Left ventricle myocardium inferior (tissue), 1 donor: ENCODE measurements around the gene PTPRG. TPM values are rescaled to one million over a fixed set of nuclear protein-coding genes. Genes with fewer than 3 reads are reported as not detected.

ENCODE experiments used
- DNase-seq: peaks from one replicate; pipeline ENCODE4 v3.0.0-alpha.2; 2020
- H3K27ac ChIP-seq: fragments of 200-600 bp; replicated peaks from 2 replicates; pipeline ENCODE4 v1.8.0; 2021
- H3K27me3 ChIP-seq: fragments of 200-600 bp; 2 replicates; pipeline ENCODE4 v1.8.0; 2021; ENCODE audit warnings: low read depth
- H3K36me3 ChIP-seq: fragments of 200-600 bp; 2 replicates; pipeline ENCODE4 v1.8.0; 2021
- H3K4me1 ChIP-seq: fragments of 200-600 bp; 2 replicates; pipeline ENCODE4 v1.8.0; 2021
- H3K4me3 ChIP-seq: fragments of 200-600 bp; 2 replicates; pipeline ENCODE4 v1.8.0; 2021; ENCODE audit warnings: mild to moderate bottlenecking, moderate library complexity
- H3K9me3 ChIP-seq: fragments of 200-600 bp; replicated peaks from 2 replicates; pipeline ENCODE4 v1.8.0; 2021
- intact Hi-C: fragments of 100-400 bp; cut with micrococcal nuclease; formaldehyde crosslinking; loops from one replicate; pipeline ENCODE4 v1.11.0; 2022
- total RNA-seq: library from RNA; stranded (reverse); fragmentation: NEBNext Ultra II Directional; extraction: Animal tissue kit (Norgen Biotek cat#: 25700); gene quantifications from one replicate; pipeline ENCODE4 v1.2.1, GENCODE V29; 2021
- TF ChIP-seq, protein P1 (sequence below): fragments of 200-600 bp; IDR thresholded peaks from 2 replicates; pipeline ENCODE4 v1.8.0; 2021; ENCODE audit warnings: antibody characterized with exemption, mild to moderate bottlenecking, borderline replicate concordance
- donor health status: DM: no; HTN: yes; CAD: no; lungs with severe emphysema.

The PTPRG gene
- total RNA-seq, 1 donor from 2014 or later: 29.6 TPM

DNA sequence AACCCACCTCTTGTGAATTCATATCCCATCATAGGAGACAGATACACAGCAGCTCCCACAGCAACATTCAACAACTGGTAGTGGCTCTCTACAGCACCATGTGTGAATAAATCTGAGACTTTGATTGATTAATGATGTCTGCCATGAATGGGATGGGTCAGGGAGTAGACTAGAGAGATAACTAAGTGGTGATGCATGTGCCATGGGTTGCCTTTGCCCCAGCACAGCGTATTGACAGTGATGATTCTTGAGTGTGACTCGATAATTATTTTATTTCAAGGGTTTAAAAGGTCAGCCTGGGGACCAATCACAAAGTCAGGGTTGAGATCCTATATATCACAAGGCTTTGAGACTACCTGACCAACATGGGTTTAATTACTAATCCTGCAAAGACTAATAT is 295.9 kb downstream of the PTPRG start:
- intact Hi-C loops: loop anchor here (5.0 to 10.0 kb wide), 2 partner anchors 292 to 330 kb away; partner anchors contain the start of gene PTPRG
- TF ChIP-seq, protein P1, sequence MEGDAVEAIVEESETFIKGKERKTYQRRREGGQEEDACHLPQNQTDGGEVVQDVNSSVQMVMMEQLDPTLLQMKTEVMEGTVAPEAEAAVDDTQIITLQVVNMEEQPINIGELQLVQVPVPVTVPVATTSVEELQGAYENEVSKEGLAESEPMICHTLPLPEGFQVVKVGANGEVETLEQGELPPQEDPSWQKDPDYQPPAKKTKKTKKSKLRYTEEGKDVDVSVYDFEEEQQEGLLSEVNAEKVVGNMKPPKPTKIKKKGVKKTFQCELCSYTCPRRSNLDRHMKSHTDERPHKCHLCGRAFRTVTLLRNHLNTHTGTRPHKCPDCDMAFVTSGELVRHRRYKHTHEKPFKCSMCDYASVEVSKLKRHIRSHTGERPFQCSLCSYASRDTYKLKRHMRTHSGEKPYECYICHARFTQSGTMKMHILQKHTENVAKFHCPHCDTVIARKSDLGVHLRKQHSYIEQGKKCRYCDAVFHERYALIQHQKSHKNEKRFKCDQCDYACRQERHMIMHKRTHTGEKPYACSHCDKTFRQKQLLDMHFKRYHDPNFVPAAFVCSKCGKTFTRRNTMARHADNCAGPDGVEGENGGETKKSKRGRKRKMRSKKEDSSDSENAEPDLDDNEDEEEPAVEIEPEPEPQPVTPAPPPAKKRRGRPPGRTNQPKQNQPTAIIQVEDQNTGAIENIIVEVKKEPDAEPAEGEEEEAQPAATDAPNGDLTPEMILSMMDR: no peak
- no peak for DNase-seq
- Histone ChIP-seq H3K27ac (no peak overlapping the region), H3K9me3 (peaks cover 5% of the 10 kb centered on the region), H3K27me3 (no peaks in the 10 kb centered on the region), H3K4me1 (peaks cover 76% of the 10 kb centered on the region), H3K36me3 (no peaks in the 10 kb centered on the region), H3K4me3 (no peak overlapping the region)

DNA sequence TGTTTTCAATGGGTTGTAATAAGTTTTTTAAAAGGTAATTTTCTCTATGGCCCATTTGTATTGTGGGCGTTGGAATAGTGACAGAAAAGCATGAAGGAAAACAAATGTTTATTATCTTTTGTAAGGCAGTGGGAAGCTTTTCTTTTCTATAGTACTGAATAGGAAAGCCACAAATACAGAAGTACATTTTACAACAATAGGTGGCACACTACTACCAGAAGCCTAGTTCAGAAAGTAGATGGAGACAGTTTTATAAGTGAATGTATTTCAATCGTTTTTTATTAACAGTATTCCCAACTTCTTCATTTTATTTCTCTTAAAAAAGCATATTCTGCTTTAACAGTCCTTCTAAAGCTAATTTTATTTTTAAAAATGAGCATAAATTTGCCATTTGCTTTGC is 296.7 kb downstream of the PTPRG start:
- intact Hi-C loops: loop anchor here (5.0 to 10.0 kb wide), 2 partner anchors 293 to 329 kb away; partner anchors contain the start of gene PTPRG
- Histone ChIP-seq H3K36me3 (no peaks in the 10 kb centered on the region), H3K27ac (no peak overlapping the region), H3K4me3 (no peak overlapping the region), H3K27me3 (no peaks in the 10 kb centered on the region), H3K9me3 (peaks cover 5% of the 10 kb centered on the region), H3K4me1 (peaks cover 77% of the 10 kb centered on the region)
- TF ChIP-seq, protein P1: peak; percentile 76
- no peak for DNase-seq

DNA sequence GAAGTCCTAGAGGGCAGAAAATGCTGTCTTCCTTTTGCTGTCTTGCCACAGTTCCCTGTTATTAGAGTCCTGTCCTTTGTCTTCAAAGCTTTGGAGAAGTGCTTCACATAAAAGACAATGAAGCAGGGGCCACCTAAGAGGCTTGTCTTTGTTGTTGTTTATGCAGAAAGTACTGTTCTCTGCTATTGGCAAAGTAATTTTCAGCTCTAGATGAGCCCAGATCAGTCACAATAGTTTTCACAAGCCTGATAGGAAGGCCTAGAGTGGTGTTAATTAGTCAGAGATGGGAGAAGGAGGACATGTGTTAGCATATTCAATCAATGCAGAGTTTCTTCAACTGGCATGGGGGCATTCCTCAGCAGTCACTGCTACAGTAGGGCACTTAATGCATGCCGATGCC is 300.0 kb downstream of the PTPRG start:
- Histone ChIP-seq H3K9me3 (peaks cover 5% of the 10 kb centered on the region), H3K27me3 (no peaks in the 10 kb centered on the region), H3K4me1 (peaks cover 77% of the 10 kb centered on the region), H3K4me3 (no peak overlapping the region), H3K27ac (no peak overlapping the region), H3K36me3 (no peaks in the 10 kb centered on the region)
- TF ChIP-seq, protein P1: no peak
- intact Hi-C loops: no loop called here
- DNase-seq: no peak

DNA sequence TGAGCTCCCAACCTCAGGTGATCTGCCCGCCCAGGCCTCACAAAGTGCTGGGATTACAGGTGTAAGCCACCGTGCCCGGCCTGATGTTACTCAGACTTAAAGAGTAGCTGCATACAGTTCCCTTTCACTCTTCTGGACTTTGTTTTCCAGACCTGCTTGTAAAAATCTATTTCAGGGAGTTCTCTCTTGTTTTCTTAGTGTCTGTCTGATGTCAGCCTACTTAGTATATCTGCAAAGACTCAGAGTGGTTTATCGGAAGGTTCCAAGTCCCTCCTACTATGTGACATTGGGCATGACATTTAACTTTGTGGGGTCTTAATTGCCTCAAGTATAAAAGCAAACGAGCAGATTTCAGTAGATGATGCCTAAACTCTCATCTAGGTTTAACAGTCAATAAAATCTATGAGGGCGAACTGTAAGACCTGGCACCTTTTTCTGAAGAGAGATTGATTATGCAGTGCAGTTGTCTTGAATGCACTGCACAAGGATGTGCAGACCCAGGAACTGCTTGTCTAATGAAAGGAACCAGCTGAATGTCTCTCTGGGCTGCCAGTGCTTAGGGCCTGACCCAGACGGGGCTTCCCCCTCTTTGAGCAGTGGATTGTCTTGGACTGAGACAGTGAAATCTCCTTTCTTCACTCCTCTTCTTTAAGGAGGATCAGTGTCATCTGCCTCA is 301.4 kb downstream of the PTPRG start:
- TF ChIP-seq, protein P1: no peak
- H3K4me3 ChIP-seq: no peak overlapping the region
- peaks cover 75% of the 10 kb centered on the region for H3K4me1 ChIP-seq
- H3K27ac ChIP-seq: peak overlapping the region; percentile 39
- H3K27me3 ChIP-seq: no peaks in the 10 kb centered on the region
- no peak for DNase-seq
- intact Hi-C loops: no loop called here
- peaks cover 5% of the 10 kb centered on the region for H3K9me3 ChIP-seq
- H3K36me3 ChIP-seq: no peaks in the 10 kb centered on the region

DNA sequence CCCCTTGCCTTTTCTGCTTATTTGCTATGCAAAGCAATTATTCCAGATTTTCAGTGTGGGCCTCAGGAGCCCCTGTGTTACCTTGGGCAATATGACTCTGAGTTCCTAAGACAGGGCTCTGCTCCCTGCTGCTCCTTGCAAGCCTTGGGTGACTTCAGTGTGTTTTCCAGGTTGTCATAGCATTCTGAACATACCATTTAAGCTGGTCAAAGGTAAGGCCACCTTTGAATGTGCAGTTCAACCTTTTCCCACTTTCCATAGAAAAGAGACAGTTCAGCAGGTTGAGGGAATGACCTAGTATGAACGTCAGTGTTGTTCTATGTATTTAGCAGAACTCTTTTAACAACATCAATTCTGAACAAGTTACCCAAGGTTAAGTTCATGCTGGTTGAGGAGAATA is 302.2 kb downstream of the PTPRG start:
- no peaks in the 10 kb centered on the region for H3K27me3 ChIP-seq
- intact Hi-C loops: no loop called here

More for the DNA sequence above, 302.2 kb downstream of the PTPRG start:
- H3K4me1 ChIP-seq: peaks cover 74% of the 10 kb centered on the region
- DNase-seq: no peak
- H3K4me3 ChIP-seq: no peak overlapping the region
- no peak overlapping the region for H3K27ac ChIP-seq
- H3K9me3 ChIP-seq: peaks cover 5% of the 10 kb centered on the region
- TF ChIP-seq, protein P1: no peak
- H3K36me3 ChIP-seq: no peaks in the 10 kb centered on the region
